Measurements from ENCODE around the gene ARHGEF2.

ARHGEF2 gene

DNA sequence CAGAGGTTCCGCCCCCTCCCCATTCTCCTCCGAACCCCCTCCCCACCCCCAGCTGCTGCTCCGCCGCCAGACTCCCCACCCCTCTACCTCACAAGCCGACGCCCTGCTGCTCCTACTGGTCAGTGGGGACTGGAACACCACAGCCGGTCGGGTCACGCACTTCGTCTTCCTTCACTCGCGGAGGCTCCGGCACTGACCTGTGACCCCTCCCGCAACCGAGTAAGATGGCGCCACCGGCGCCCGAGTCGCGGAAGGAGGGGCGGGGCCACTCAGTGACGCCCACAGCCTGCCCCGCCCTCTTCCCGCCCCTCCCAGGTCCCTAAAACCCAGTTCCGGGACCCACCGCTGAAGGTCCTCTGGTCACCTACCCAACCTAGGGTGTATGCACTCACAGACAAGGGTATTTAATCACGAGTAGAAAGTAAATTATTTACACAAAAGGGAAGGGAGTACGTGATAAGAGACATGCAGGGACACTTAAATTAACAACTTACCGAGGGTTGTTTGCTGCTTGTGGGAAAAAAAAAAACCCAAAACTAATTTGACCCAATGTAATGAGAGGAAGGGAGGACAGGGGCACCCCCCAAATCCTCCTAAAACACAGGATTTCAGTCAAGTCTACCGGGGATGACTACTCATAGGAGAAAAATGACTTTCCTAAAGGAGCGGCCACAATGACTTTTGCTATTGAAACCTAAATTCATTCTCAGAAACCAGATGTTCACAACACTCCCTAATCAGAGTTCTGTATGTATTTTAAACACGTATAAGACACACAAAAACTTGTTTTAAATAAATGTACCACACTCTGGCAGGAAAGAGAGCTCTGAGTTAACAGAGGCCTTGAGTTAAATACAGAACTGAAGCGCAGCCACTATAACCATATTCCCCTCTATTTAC is 66.9 kb downstream of the ARHGEF2 start, which contains the start of gene RIT1:
TSS of gene RIT1 (minus strand) at position 194 of the 900 bp plus-strand sequence. CDS start 588 bp downstream, outside the sequence.
- DNase-seq (ENCODE audit: low spot score), result peak; percentile 79

DNA sequence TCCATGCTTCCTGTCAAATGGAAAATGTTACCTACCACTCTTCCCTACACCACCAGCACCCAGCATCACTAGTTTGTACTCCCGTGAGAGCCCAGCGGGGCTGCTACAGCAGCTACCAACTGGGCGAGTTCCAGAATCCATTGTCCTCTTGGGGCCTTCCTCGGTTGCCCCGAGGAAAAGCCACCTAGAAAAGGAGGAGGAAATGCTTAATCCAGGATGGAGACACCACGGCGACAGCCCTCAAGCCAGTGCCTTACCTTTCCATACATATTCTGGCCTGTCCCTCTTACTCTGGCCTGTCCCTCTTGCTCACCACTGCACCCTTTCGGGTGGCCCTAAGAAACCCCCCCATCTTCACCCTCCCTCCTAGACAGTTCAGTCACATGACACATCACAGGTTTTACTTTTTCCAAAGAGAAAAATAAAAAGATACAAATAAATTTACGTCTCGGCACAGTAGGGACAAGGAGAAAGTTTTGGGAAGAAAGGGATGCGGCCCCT is 67.7 kb downstream of the ARHGEF2 start:
- DNase-seq (ENCODE audit: low spot score), result peak; percentile 64

DNA sequence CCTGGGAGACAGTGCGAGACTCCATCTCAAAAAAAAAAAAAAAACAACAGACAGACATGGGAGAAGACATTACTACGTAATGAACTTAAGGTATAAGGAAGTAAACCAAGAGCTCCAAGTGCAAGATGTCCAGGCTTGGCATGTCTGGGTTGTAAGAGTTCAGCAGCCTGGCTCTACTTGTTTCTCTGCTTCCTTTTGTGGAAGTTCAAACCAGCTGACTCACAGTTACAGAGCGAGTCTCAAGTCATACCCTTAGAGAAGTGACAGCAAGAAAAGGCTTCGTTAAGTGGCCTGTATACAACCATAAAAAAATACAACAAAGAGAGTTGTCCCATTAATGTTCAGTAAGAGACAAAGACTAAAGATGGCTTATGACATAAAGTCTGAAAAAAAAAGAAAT is 68.5 kb downstream of the ARHGEF2 start:
- DNase-seq (ENCODE audit: low spot score), result peak; percentile 69

DNA sequence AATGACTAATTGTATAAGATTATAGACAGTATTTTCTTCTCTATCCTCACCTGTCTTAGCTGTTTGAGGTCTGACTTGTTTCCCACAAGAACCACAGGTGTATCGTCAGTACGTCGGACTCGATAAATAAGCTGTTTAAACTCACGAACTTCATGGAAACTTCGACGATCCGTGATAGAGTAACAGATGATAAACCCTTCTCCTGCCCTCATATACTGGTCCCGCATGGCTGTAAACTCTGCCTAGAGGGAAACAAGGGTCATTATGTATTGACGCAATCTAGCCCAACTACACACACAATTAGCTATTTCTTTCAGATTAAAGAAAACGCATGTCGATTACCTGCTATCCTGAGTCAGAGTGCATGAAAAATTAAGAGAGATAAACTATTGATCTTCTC is 74.1 kb downstream of the ARHGEF2 start:
- DNase-seq (ENCODE audit: low spot score), result no peak

DNA sequence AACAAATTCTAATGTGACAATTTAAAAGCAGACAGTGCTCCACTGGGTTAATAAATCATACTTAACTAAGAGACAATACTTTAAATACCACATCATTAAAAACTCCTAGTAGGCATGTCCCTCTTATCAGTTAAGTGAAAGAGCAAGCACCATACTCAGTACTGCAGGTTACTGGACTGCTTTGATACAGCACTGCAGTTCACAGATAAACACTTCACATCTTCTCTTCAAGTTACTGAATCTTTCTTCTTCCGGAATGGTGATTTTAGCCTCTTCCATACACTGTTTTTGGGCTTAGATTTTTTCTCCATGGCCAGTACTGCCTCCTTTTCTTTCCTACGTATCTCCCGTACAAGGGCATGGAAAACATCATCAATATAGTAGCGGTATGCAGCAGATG is 78.2 kb downstream of the ARHGEF2 start:
- DNase-seq (ENCODE audit: low spot score), result no peak

DNA sequence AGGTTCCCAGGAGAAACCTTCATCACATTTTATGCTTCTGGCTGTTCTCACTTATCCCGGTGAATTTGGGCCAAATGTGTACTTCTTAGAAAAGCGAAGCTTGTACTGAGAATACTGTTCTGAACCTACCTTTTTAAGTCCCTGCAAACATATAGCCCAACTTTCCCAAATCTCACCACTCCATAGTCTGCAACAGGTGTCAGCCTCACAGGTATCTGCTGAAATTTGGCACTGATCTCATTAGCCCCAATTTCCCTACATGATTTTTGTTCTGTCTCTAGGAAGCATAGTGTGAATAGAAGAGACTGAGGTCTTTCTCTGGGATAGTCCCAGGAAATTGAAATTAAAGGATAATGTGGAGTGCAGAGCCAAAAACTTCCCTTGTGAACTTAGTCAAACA is 78.7 kb downstream of the ARHGEF2 start:
- no peak for DNase-seq (ENCODE audit: low spot score)

DNA sequence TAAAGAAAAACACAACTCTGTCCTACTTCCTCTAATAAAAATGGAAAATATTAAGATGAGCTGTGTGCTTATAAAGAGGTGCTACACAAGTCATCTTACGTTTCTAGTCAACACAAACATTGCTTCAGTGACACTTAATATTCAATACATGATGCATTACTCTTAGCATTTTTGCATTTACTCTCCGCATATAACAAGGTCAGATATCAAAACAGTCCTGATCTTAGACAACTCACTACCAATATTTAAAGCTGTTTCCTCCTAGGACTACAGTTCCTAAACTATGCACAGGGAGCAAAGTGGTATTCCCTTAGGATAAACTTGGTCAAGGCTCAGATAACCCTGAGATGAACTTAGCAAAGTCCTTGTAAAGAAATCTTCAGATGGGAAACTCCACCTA is 79.5 kb downstream of the ARHGEF2 start:
- DNase-seq (ENCODE audit: low spot score), result no peak

DNA sequence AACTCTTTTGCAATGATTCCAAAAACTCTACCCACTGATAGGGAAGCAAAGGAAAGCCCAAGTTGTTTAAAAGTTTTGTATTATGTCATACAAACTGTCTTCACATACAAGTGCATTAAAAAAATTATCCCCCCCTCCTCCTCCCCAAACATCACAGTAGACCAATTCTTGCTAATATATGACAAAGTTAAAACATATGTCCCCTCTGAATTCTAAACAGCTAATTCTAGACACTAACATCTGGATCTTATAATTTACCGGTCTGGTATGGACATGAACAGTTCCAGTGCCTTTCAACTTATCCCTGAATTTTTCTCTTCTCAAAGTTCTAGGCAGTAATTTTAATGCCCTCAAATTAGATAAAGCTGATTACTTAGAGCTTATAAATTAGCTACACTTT is 80.6 kb downstream of the ARHGEF2 start:
- no peak for DNase-seq (ENCODE audit: low spot score)

All from pons (tissue), 1 donor.